GM12878 (cell line): ENCODE data around the gene ZDHHC14. TPM values are rescaled to one million over a fixed set of nuclear protein-coding genes. Genes with fewer than 3 reads are reported as not detected.
"Not testable (repeated sequence)": the region's sequence is repeated elsewhere in the genome, so short reads cannot be mapped to it uniquely, and the experiment has no call there.

ENCODE experiments used
- ATAC-seq: fragments of 200-7000 bp; cut with Tn5 transposase; 3 replicates; pipeline ENCODE4 v1.9.1; 2020; ENCODE audit warnings: mild to moderate bottlenecking, moderate library complexity
- BruUV-seq: library from RNA; stranded (reverse); fragments of 400-500 nt; replicated peaks from 2 replicates; lab custom pipeline; 2021; lab: Mats Ljungman, UMichigan
- CTCF ChIA-PET: fragments of 300-600 bp; sonication (Branson Sonifier 250); formaldehyde crosslinking; extraction: SDS; loops from one replicate; lab custom pipeline; 2021; ENCODE audit warnings: inconsistent platforms; lab: Yijun Ruan, JAX
- POLR2A ChIA-PET: fragments of 350-600 bp; formaldehyde crosslinking; extraction: SDS; loops from one replicate; lab custom pipeline; 2021; ENCODE audit warnings: inconsistent platforms; lab: Charles Lee
- RAD21 ChIA-PET: fragments of 300-600 bp; sonication (Branson Sonifier 250); formaldehyde crosslinking; loops from one replicate; lab custom pipeline; 2023; ENCODE audit warnings: antibody characterized with exemption; ENCODE audit not compliant: unreplicated experiment; lab: Charles Lee
- SMC1A ChIA-PET: fragments of 300-600 bp; sonication (Branson Sonifier 250); formaldehyde crosslinking; loops from one replicate; lab custom pipeline; 2023; ENCODE audit not compliant: unreplicated experiment, uncharacterized antibody; lab: Charles Lee
- DNase-seq: peaks from one replicate; pipeline ENCODE4 v3.0.0-alpha.2; 2011; ENCODE audit warnings: low read depth, low spot score
- FAIRE-seq: peaks from 3 replicates; lab custom pipeline; 2011; peaks lifted over from hg19 to GRCh38; lab: Jason Lieb, UNC
- H2AFZ ChIP-seq: 2 replicates; pipeline ENCODE4 v1.6.0; 2011; ENCODE audit warnings: low read depth, low read length, control low read depth; ENCODE audit not compliant: control insufficient read depth
- H3K27ac ChIP-seq: 2 replicates; pipeline ENCODE4 v1.5.1; 2011; ENCODE audit warnings: control low read depth; ENCODE audit not compliant: control insufficient read depth, insufficient read depth
- H3K27me3 ChIP-seq, 2 experiments: replicated peaks in 1 of 2; 2 replicates each; pipeline versions ENCODE4 v1.6.0 to v1.6.1; 2011; ENCODE audit warnings: low read length in 1 of 2; ENCODE audit not compliant: control insufficient read depth in 2 of 2, insufficient read depth in 2 of 2
- H3K36me3 ChIP-seq, 2 experiments: 2 replicates each; pipeline ENCODE4 v1.5.1; 2011; ENCODE audit warnings: low read length in 1 of 2; ENCODE audit not compliant: control insufficient read depth in 2 of 2, insufficient read depth in 2 of 2
- H3K4me1 ChIP-seq: 2 replicates; pipeline ENCODE4 v1.6.1; 2011; ENCODE audit warnings: mild to moderate bottlenecking, low read length, moderate library complexity, mixed read lengths; ENCODE audit not compliant: control insufficient read depth, insufficient read depth
- H3K4me2 ChIP-seq: 2 replicates; pipeline ENCODE4 v1.6.0; 2011; ENCODE audit warnings: control low read depth; ENCODE audit not compliant: control insufficient read depth, insufficient read depth
- H3K4me3 ChIP-seq: fragments of 200-600 bp; sonication (generic); 2 replicates; pipeline ENCODE4 v1.5.1; 2016
- H3K79me2 ChIP-seq: 2 replicates; pipeline ENCODE4 v1.6.0; 2011; ENCODE audit warnings: low read length; ENCODE audit not compliant: control insufficient read depth, insufficient read depth
- H3K9ac ChIP-seq: 2 replicates; pipeline ENCODE4 v1.8.0; 2011; ENCODE audit warnings: low read length, control low read depth, mixed read lengths; ENCODE audit not compliant: control insufficient read depth, insufficient read depth
- H3K9me3 ChIP-seq: replicated peaks from 3 replicates; pipeline ENCODE4 v1.5.1; 2011; ENCODE audit warnings: mild to moderate bottlenecking, low read length; ENCODE audit not compliant: control insufficient read depth, insufficient read depth
- H4K20me1 ChIP-seq: 2 replicates; pipeline ENCODE4 v1.6.0; 2011; ENCODE audit not compliant: control insufficient read depth, insufficient read depth
- ASH2L ChIP-seq: fragments of 300-600, 200-600 bp; sonication (generic); IDR thresholded peaks from 2 replicates; pipeline ENCODE4 v1.6.1; 2017; ENCODE audit warnings: low read depth, mild to moderate bottlenecking, borderline replicate concordance
- BCL11A ChIP-seq: IDR thresholded peaks from 2 replicates; pipeline ENCODE4 v1.6.1; 2011; ENCODE audit warnings: low read depth, low read length
- MYC ChIP-seq: IDR thresholded peaks from 2 replicates; pipeline ENCODE4 v1.6.1; 2011; ENCODE audit warnings: mild to moderate bottlenecking, low read length, moderate library complexity, inconsistent platforms; ENCODE audit not compliant: insufficient read depth, insufficient replicate concordance, insufficient read length, severe bottlenecking
- PML ChIP-seq: IDR thresholded peaks from 2 replicates; pipeline ENCODE4 v1.6.1; 2012; ENCODE audit warnings: low read length, inconsistent platforms
- RAD21 ChIP-seq: IDR thresholded peaks from 2 replicates; pipeline ENCODE4 v1.6.1; 2011; ENCODE audit warnings: mild to moderate bottlenecking, low read depth, low read length, moderate library complexity; ENCODE audit not compliant: insufficient read depth
- ZNF207 ChIP-seq: fragments of 450-650 bp; IDR thresholded peaks from 2 replicates; pipeline ENCODE4 v1.6.1; 2014; ENCODE audit warnings: antibody characterized with exemption, mild to moderate bottlenecking, borderline replicate concordance
- ZNF384 ChIP-seq: IDR thresholded peaks from 2 replicates; pipeline ENCODE4 v1.6.1; 2012; ENCODE audit warnings: low read depth, mild to moderate bottlenecking, low read length, improper control_type of control experiment, borderline replicate concordance
- WGBS: methylation state at CpG from one replicate; pipeline ENCODE4 v1.1.6; 2016; ENCODE audit warnings: low lambda C conversion rate; ENCODE audit not compliant: insufficient replicate concordance, insufficient coverage; ENCODE audit errors: missing lambda C conversion rate; 5-methylcytosine and 5-hydroxymethylcytosine counted together
- in situ Hi-C: fragments of 300-500 bp; cut with MboI; formaldehyde crosslinking; loops from 9 replicates; pipeline ENCODE4 v1.14.3; 2018; ENCODE audit warnings: mixed read lengths
- intact Hi-C: fragments of 100-400 bp; cut with micrococcal nuclease; formaldehyde crosslinking; loops from one replicate; pipeline ENCODE4 v1.14.2; 2022; ENCODE audit not compliant: unreplicated experiment
- polyA plus RNA-seq, 11 experiments: library from polyadenylated mRNA; depleted of rRNA in 4 of 11; unstranded in 6 of 11; stranded (reverse) in 5 of 11; fragments of >200 nt; fragmentation: Nextera tagmentation in 4 of 11; fragmentation: Illumina TruSeq in 1 of 11; extraction: Ambion mirVana in 4 of 11; extraction: Trizol in 1 of 11; gene quantifications; 1 replicate in 1 of 11; 2 replicates in 10 of 11; pipeline versions ENCODE4 v1.2.1 to v1.2.3, GENCODE V29; 2011 to 2016; ENCODE audit warnings: inconsistent platforms in 2 of 11, missing spikeins in 2 of 11, low read depth in 1 of 11
- total RNA-seq, 4 experiments: library from RNA; depleted of rRNA in 3 of 4; stranded (reverse); fragments of >200 nt in 3 of 4; fragmentation: Illumina TruSeq in 1 of 4; extraction: Trizol in 1 of 4; gene quantifications; 2 replicates each; pipeline versions ENCODE4 v1.2.1 to v1.2.3, GENCODE V29; 2013 to 2021

ZDHHC14 gene
- total and polyA plus RNA-seq, 10 of the 15 experiments (the other 5 are each of a cell fraction or from before 2014, with no cell fraction given): 0.15 to 16.0 (median 0.76) TPM; not detected in 1

DNA sequence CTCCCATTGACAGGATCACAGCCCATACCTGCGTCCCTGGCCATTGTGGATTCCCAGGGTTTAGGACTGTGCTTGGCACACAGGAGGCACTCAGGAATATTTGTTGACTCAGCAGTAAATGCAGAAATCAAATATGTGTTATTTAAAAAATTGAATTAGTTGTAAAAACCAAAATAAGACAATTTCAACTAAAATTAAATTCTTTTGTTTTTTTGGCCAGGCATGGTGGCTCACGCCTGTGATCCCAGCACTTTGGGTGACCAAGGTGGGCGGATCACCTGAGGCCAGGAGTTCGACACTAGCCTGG is 85.3 kb downstream of the ZDHHC14 start:
- no peaks in the 10 kb centered on the region for H4K20me1 ChIP-seq
- FAIRE-seq: no peak

DNA sequence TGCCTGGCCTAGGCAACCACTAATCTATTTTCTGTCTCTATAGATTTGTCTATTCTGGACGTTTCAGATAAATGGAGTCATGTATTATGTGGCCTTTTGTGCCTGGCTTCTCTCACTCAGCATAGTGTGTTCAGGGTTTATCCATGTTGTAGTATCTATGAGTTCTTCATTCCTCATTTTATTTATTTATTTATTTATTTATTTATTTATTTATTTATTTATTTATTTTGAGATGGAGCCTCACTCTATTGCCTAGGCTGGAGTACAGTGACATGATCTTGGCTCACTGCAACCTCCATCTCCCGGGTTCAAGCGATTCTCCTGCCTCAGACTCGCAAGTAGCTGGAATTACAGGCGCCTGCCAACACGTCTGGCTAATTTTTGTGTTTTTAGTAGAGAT is 86.3 kb downstream of the ZDHHC14 start:
- ATAC-seq, in situ Hi-C loops: not testable (repeated sequence)

More for the DNA sequence above, 85.3 kb downstream of the ZDHHC14 start:
- ATAC-seq (no peak), DNase-seq (no peak)
- intact Hi-C loops (no loop called here), in situ Hi-C loops (no loop called here)
- ChIA-PET POLR2A (interaction anchor here (1.0 to 7.9 kb wide), 2 partner anchors 11 to 93 kb away, joined by 3 to 170 read pairs; no protein-coding TSS in a partner anchor), SMC1A (interaction anchor here (0.9 to 11.5 kb wide), 6 partner anchors 22 to 97 kb away, joined by 3 to 431 read pairs (median 60); no protein-coding TSS in a partner anchor), RAD21 (interaction anchor here (0.9 to 8.4 kb wide), 8 partner anchors 14 to 200 kb away, joined by 4 to 350 read pairs (median 8); no protein-coding TSS in a partner anchor), CTCF (interaction anchor here (1.1 to 6.3 kb wide), 3 partner anchors 61 to 105 kb away, joined by 3 to 40 read pairs (median 6); no protein-coding TSS in a partner anchor)
- no peak for TF ChIP-seq PML
- TF ChIP-seq RAD21: no peak
- no peak for TF ChIP-seq MYC
- no peak for TF ChIP-seq BCL11A
- TF ChIP-seq ZNF384: no peak
- no peak for TF ChIP-seq ASH2L
- no peak for TF ChIP-seq ZNF207
- no peaks in the 10 kb centered on the region for H3K79me2 ChIP-seq
- H3K9me3 ChIP-seq: no peaks in the 10 kb centered on the region
- 67% methylated on average over 4 of the region's 4 CpGs for WGBS
- no peaks in the 10 kb centered on the region; a peak in 1 of 4 replicates for H3K36me3 ChIP-seq
- no peak overlapping the region for H2AFZ ChIP-seq
- no TSS peak for BruUV-seq
- peaks cover 20% of the 10 kb centered on the region for H3K4me1 ChIP-seq
- H3K9ac ChIP-seq: no peak overlapping the region
- H3K4me3 ChIP-seq: no peak overlapping the region
- H3K27me3 ChIP-seq: no peaks in the 10 kb centered on the region
- no peak overlapping the region for H3K4me2 ChIP-seq
- H3K27ac ChIP-seq: no peak overlapping the region

More for the DNA sequence above, 86.3 kb downstream of the ZDHHC14 start:
- H3K9me3 ChIP-seq, POLR2A ChIA-PET, DNase-seq, intact Hi-C loops, H3K79me2 ChIP-seq, BruUV-seq, H3K4me2 ChIP-seq, FAIRE-seq, RAD21 ChIA-PET, H3K36me3 ChIP-seq, H2AFZ ChIP-seq, H3K27me3 ChIP-seq, H4K20me1 ChIP-seq, H3K27ac ChIP-seq, H3K4me3 ChIP-seq, H3K9ac ChIP-seq: not testable (repeated sequence)
- peaks cover 13% of the 10 kb centered on the region for H3K4me1 ChIP-seq
- SMC1A ChIA-PET: interaction anchor here (10.5 to 11.5 kb wide), 2 partner anchors 60 to 96 kb away, joined by 71 to 431 read pairs; no protein-coding TSS in a partner anchor
- CTCF ChIA-PET: interaction anchor here (0.6 kb wide), 1 partner anchor 15 kb away, joined by 3 read pairs; no protein-coding TSS in a partner anchor
- WGBS: 90% methylated on average over 6 of the region's 6 CpGs
